GM12878 (cell line): ENCODE results near the gene CD83. TPM values are rescaled to one million over a fixed set of nuclear protein-coding genes. Genes with fewer than 3 reads are reported as not detected.

Experiments
- ATAC-seq: fragments of 200-7000 bp; cut with Tn5 transposase; 3 replicates; pipeline ENCODE4 v1.9.1; 2020; ENCODE audit warnings: mild to moderate bottlenecking, moderate library complexity
- BruUV-seq: library from RNA; stranded (reverse); fragments of 400-500 nt; replicated peaks from 2 replicates; lab custom pipeline; 2021; lab: Mats Ljungman, UMichigan
- CTCF ChIA-PET: fragments of 300-600 bp; sonication (Branson Sonifier 250); formaldehyde crosslinking; extraction: SDS; loops from one replicate; lab custom pipeline; 2021; ENCODE audit warnings: inconsistent platforms; lab: Yijun Ruan, JAX
- POLR2A ChIA-PET: fragments of 350-600 bp; formaldehyde crosslinking; extraction: SDS; loops from one replicate; lab custom pipeline; 2021; ENCODE audit warnings: inconsistent platforms; lab: Charles Lee
- RAD21 ChIA-PET: fragments of 300-600 bp; sonication (Branson Sonifier 250); formaldehyde crosslinking; loops from one replicate; lab custom pipeline; 2023; ENCODE audit warnings: antibody characterized with exemption; ENCODE audit not compliant: unreplicated experiment; lab: Charles Lee
- SMC1A ChIA-PET: fragments of 300-600 bp; sonication (Branson Sonifier 250); formaldehyde crosslinking; loops from one replicate; lab custom pipeline; 2023; ENCODE audit not compliant: unreplicated experiment, uncharacterized antibody; lab: Charles Lee
- DNase-seq: peaks from one replicate; pipeline ENCODE4 v3.0.0-alpha.2; 2011; ENCODE audit warnings: low read depth, low spot score
- FAIRE-seq: peaks from 3 replicates; lab custom pipeline; 2011; peaks lifted over from hg19 to GRCh38; lab: Jason Lieb, UNC
- H2AFZ ChIP-seq: 2 replicates; pipeline ENCODE4 v1.6.0; 2011; ENCODE audit warnings: low read depth, low read length, control low read depth; ENCODE audit not compliant: control insufficient read depth
- H3K27ac ChIP-seq: 2 replicates; pipeline ENCODE4 v1.5.1; 2011; ENCODE audit warnings: control low read depth; ENCODE audit not compliant: control insufficient read depth, insufficient read depth
- H3K27me3 ChIP-seq, 2 experiments: replicated peaks in 1 of 2; 2 replicates each; pipeline versions ENCODE4 v1.6.0 to v1.6.1; 2011; ENCODE audit warnings: low read length in 1 of 2; ENCODE audit not compliant: control insufficient read depth in 2 of 2, insufficient read depth in 2 of 2
- H3K36me3 ChIP-seq, 2 experiments: 2 replicates each; pipeline ENCODE4 v1.5.1; 2011; ENCODE audit warnings: low read length in 1 of 2; ENCODE audit not compliant: control insufficient read depth in 2 of 2, insufficient read depth in 2 of 2
- H3K4me1 ChIP-seq: 2 replicates; pipeline ENCODE4 v1.6.1; 2011; ENCODE audit warnings: mild to moderate bottlenecking, low read length, moderate library complexity, mixed read lengths; ENCODE audit not compliant: control insufficient read depth, insufficient read depth
- H3K4me2 ChIP-seq: 2 replicates; pipeline ENCODE4 v1.6.0; 2011; ENCODE audit warnings: control low read depth; ENCODE audit not compliant: control insufficient read depth, insufficient read depth
- H3K4me3 ChIP-seq: fragments of 200-600 bp; sonication (generic); 2 replicates; pipeline ENCODE4 v1.5.1; 2016
- H3K79me2 ChIP-seq: 2 replicates; pipeline ENCODE4 v1.6.0; 2011; ENCODE audit warnings: low read length; ENCODE audit not compliant: control insufficient read depth, insufficient read depth
- H3K9ac ChIP-seq: 2 replicates; pipeline ENCODE4 v1.8.0; 2011; ENCODE audit warnings: low read length, control low read depth, mixed read lengths; ENCODE audit not compliant: control insufficient read depth, insufficient read depth
- H3K9me3 ChIP-seq: replicated peaks from 3 replicates; pipeline ENCODE4 v1.5.1; 2011; ENCODE audit warnings: mild to moderate bottlenecking, low read length; ENCODE audit not compliant: control insufficient read depth, insufficient read depth
- H4K20me1 ChIP-seq: 2 replicates; pipeline ENCODE4 v1.6.0; 2011; ENCODE audit not compliant: control insufficient read depth, insufficient read depth
- BCL11A ChIP-seq: IDR thresholded peaks from 2 replicates; pipeline ENCODE4 v1.6.1; 2011; ENCODE audit warnings: low read depth, low read length
- BMI1 ChIP-seq: fragments of 450-650 bp; IDR thresholded peaks from 2 replicates; pipeline ENCODE4 v1.6.1; 2016; ENCODE audit warnings: mild to moderate bottlenecking, moderate library complexity, borderline replicate concordance
- CBX3 ChIP-seq: fragments of 200-600 bp; sonication (generic); IDR thresholded peaks from 2 replicates; pipeline ENCODE4 v1.6.1; 2016; ENCODE audit warnings: low read depth, borderline replicate concordance
- CEBPB ChIP-seq, 2 experiments: fragments of 150-350 bp in 1 of 2; IDR thresholded peaks; 2 replicates each; pipeline ENCODE4 v1.6.1; 2012 to 2014; ENCODE audit warnings: low read depth in 2 of 2, low read length in 2 of 2, borderline replicate concordance in 1 of 2, inconsistent platforms in 1 of 2
- CHD2 ChIP-seq: IDR thresholded peaks from 2 replicates; pipeline ENCODE4 v1.6.1; 2011; ENCODE audit warnings: low read depth, low read length, improper control_type of control experiment, borderline replicate concordance
- CUX1 ChIP-seq: IDR thresholded peaks from 2 replicates; pipeline ENCODE4 v1.6.1; 2012; ENCODE audit warnings: improper control_type of control experiment, low read depth, low read length; ENCODE audit not compliant: insufficient replicate concordance
- LARP7 ChIP-seq: fragments of 450-650 bp; IDR thresholded peaks from 2 replicates; pipeline ENCODE4 v1.6.1; 2017; ENCODE audit warnings: mild to moderate bottlenecking
- MXI1 ChIP-seq: fragments of 150-350 bp; IDR thresholded peaks from 2 replicates; pipeline ENCODE4 v1.6.1; 2011; ENCODE audit warnings: low read depth, mild to moderate bottlenecking, inconsistent platforms, low read length, improper control_type of control experiment
- NBN ChIP-seq: fragments of 450-650 bp; IDR thresholded peaks from 2 replicates; pipeline ENCODE4 v1.6.1; 2016
- NFYA ChIP-seq: IDR thresholded peaks from 2 replicates; pipeline ENCODE4 v1.6.1; 2011; ENCODE audit warnings: low read depth, mild to moderate bottlenecking, low read length, improper control_type of control experiment, borderline replicate concordance
- RAD51 ChIP-seq: fragments of 450-650 bp; IDR thresholded peaks from 2 replicates; pipeline ENCODE4 v1.6.1; 2016; ENCODE audit warnings: moderate library complexity, mild to moderate bottlenecking, inconsistent platforms
- RFX5 ChIP-seq: IDR thresholded peaks from 2 replicates; pipeline ENCODE4 v1.6.1; 2011; ENCODE audit warnings: low read depth, low read length, improper control_type of control experiment
- SMAD5 ChIP-seq: IDR thresholded peaks from 2 replicates; pipeline ENCODE4 v1.6.1; 2016; ENCODE audit warnings: antibody characterized with exemption, low read depth
- ZSCAN29 ChIP-seq: fragments of 450-650 bp; IDR thresholded peaks from 2 replicates; pipeline ENCODE4 v1.6.1; 2017; ENCODE audit warnings: mild to moderate bottlenecking, moderate library complexity
- WGBS: methylation state at CpG from one replicate; pipeline ENCODE4 v1.1.6; 2016; ENCODE audit warnings: low lambda C conversion rate; ENCODE audit not compliant: insufficient replicate concordance, insufficient coverage; ENCODE audit errors: missing lambda C conversion rate; 5-methylcytosine and 5-hydroxymethylcytosine counted together
- in situ Hi-C: fragments of 300-500 bp; cut with MboI; formaldehyde crosslinking; loops from 9 replicates; pipeline ENCODE4 v1.14.3; 2018; ENCODE audit warnings: mixed read lengths
- intact Hi-C: fragments of 100-400 bp; cut with micrococcal nuclease; formaldehyde crosslinking; loops from one replicate; pipeline ENCODE4 v1.14.2; 2022; ENCODE audit not compliant: unreplicated experiment
- polyA plus RNA-seq, 11 experiments: library from polyadenylated mRNA; depleted of rRNA in 4 of 11; unstranded in 6 of 11; stranded (reverse) in 5 of 11; fragments of >200 nt; fragmentation: Nextera tagmentation in 4 of 11; fragmentation: Illumina TruSeq in 1 of 11; extraction: Ambion mirVana in 4 of 11; extraction: Trizol in 1 of 11; gene quantifications; 1 replicate in 1 of 11; 2 replicates in 10 of 11; pipeline versions ENCODE4 v1.2.1 to v1.2.3, GENCODE V29; 2011 to 2016; ENCODE audit warnings: inconsistent platforms in 2 of 11, missing spikeins in 2 of 11, low read depth in 1 of 11
- total RNA-seq, 4 experiments: library from RNA; depleted of rRNA in 3 of 4; stranded (reverse); fragments of >200 nt in 3 of 4; fragmentation: Illumina TruSeq in 1 of 4; extraction: Trizol in 1 of 4; gene quantifications; 2 replicates each; pipeline versions ENCODE4 v1.2.1 to v1.2.3, GENCODE V29; 2013 to 2021
- TF ChIP-seq, protein P1 (sequence below): fragments of 450-650 bp; IDR thresholded peaks from 2 replicates; pipeline ENCODE4 v1.6.1; 2017; ENCODE audit warnings: antibody characterized with exemption, mild to moderate bottlenecking, moderate library complexity

Gene CD83
- total and polyA plus RNA-seq, 10 of the 15 experiments (the other 5 are each of a cell fraction or from before 2014, with no cell fraction given): 76.1 to 174 (median 129) TPM

- DNase-seq (no peak), ATAC-seq (no peak), FAIRE-seq (no peak)
- BruUV-seq: no TSS peak
- WGBS: 43% methylated on average over 4 of the region's 4 CpGs
- POLR2A ChIA-PET: interaction anchor here (0.9 to 2.3 kb wide), 6 partner anchors 9 to 55 kb away, joined by 3 to 13 read pairs (median 3); no protein-coding TSS in a partner anchor
- SMC1A ChIA-PET: interaction anchor here (0.7 to 14.9 kb wide), 18 partner anchors 9 to 757 kb away, joined by 3 to 187 read pairs (median 12); partner anchors contain the start of gene MCUR1
- Histone ChIP-seq H2AFZ (no peak overlapping the region), H3K9ac (no peak overlapping the region), H3K36me3 (peaks cover 12 to 35% of the 10 kb centered on the region in 2 experiments), H3K27ac (0 out of 2 replicates have a peak overlapping the region, but pooled peaks have one; percentile 12), H4K20me1 (peaks cover 14% of the 10 kb centered on the region), H3K79me2 (peaks cover 59% of the 10 kb centered on the region), H3K4me1 (peaks cover 5% of the 10 kb centered on the region), H3K27me3 (no peaks in the 10 kb centered on the region), H3K4me3 (no peak overlapping the region), H3K9me3 (no peaks in the 10 kb centered on the region), H3K4me2 (peak overlapping the region; percentile 46)
- intact Hi-C loops: loop anchor here (5.0 to 10.0 kb wide), 2 partner anchors 36 to 1126 kb away; no protein-coding TSS in a partner anchor
- in situ Hi-C loops: no loop called here
- CTCF ChIA-PET: interaction anchor here (0.7 to 14.6 kb wide), 23 partner anchors 9 to 1495 kb away, joined by 3 to 204 read pairs (median 4); partner anchors contain the start of gene CD83
- RAD21 ChIA-PET: interaction anchor here (0.8 to 6.2 kb wide), 14 partner anchors 9 to 583 kb away, joined by 3 to 55 read pairs (median 6); partner anchors contain the start of gene CD83
- no peak for TF ChIP-seq CHD2
- TF ChIP-seq, protein P1, sequence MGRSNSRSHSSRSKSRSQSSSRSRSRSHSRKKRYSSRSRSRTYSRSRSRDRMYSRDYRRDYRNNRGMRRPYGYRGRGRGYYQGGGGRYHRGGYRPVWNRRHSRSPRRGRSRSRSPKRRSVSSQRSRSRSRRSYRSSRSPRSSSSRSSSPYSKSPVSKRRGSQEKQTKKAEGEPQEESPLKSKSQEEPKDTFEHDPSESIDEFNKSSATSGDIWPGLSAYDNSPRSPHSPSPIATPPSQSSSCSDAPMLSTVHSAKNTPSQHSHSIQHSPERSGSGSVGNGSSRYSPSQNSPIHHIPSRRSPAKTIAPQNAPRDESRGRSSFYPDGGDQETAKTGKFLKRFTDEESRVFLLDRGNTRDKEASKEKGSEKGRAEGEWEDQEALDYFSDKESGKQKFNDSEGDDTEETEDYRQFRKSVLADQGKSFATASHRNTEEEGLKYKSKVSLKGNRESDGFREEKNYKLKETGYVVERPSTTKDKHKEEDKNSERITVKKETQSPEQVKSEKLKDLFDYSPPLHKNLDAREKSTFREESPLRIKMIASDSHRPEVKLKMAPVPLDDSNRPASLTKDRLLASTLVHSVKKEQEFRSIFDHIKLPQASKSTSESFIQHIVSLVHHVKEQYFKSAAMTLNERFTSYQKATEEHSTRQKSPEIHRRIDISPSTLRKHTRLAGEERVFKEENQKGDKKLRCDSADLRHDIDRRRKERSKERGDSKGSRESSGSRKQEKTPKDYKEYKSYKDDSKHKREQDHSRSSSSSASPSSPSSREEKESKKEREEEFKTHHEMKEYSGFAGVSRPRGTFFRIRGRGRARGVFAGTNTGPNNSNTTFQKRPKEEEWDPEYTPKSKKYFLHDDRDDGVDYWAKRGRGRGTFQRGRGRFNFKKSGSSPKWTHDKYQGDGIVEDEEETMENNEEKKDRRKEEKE: no peak
- TF ChIP-seq MXI1: no peak
- TF ChIP-seq RAD51: no peak
- TF ChIP-seq SMAD5: no peak
- no peak for TF ChIP-seq NBN
- TF ChIP-seq RFX5: no peak
- no peak for TF ChIP-seq CBX3
- no peak for TF ChIP-seq ZSCAN29
- TF ChIP-seq BCL11A: no peak
- TF ChIP-seq LARP7: no peak
- no peak for TF ChIP-seq NFYA
- TF ChIP-seq CUX1: no peak
- TF ChIP-seq BMI1: no peak
- TF ChIP-seq CEBPB (IDR thresholded peaks at IDR 0.05; ENCODE audit: borderline replicate concordance in 1 of 2, low read depth in 2 of 2, low read length in 2 of 2): no peak
Measured at GRCh38 chr6:14128746-14129145, 11.2 kb downstream of the CD83 start.
